ENCODE data around the gene FMN2.

The FMN2 gene

DNA sequence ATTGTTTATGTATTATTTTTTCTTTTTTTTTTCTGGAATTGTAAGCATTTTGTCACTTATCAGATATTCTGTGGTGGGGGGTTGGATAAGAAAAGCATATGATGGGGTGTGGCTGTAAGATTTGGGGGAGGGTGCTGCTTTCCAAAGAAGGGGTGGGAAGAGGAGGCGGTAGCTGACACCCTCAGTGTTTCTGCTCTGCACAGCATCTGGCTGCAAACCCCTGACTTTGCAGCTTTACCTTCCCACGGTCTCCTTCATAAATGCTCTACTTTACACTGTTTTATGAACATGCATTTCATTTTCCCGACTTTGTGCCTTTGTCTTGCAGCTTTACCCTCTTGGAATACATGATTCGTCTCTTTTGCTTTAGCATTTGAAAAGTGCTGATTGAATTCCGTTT, 7.6 kb downstream of the FMN2 start:
- no peak for DNase-seq

DNA sequence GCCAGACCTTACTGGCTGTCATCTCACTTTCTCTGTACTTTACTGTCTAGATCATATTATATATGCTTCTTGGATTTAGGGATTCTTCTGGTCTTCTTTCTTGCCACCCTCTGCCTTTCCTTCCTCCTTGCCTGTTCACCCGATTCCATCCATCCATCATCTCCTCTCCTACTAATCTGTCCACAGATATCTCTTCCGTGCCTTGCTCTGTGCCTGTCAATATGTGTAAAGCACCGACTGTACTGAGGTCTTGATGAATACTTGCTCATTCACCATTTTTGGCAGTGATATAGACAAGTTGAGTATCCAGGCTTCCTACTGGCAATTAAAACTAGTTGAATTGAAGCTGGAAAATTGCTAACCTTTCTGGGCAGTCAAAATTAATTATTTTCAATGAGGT, 8.1 kb downstream of the FMN2 start:
- no peak for DNase-seq

DNA sequence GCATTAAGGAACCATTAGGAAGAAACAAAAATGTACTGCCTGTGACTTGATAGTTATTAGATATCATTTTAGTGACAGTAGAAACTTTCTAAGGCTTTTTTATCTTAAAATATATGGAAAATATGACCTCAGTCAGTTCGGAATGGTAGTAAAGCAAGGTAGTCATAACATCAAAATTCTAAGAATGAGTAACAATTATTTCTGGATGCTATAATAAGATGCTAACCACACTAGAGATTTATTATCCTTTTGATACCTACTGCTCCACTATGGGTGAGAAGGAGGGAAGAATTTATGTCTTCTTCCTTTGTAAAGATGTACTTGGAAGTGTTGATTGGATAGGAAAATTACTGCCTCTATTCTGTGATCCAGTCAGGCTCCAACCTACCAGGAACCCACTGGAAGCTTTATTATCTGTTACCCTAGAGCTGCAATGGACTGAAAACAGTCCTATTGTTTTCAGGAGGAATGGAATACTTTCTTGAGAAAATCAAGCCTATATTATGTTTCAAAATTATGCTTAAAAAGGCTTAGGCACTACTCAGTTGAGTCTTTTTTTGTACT, 8.8 kb downstream of the FMN2 start:
- no peak for DNase-seq

DNA sequence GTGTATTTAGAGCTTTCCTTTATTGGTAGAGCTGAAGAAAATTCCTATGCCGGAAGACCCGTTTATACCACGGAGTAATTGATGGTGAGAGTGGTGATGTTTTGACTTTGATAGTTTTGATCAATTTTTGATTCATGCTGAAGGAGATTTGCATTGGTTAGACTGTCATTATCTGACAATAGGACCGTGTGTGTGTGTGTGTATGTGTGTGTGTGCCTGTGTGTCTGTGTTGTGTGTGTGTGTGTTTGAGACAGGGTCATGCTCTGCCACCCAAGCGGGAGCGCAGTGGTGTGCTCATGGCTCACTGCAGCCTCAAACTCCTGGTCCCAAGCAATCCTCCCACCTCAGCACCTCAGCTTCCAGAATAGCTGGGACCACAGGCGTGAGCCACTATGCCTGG, 9.6 kb downstream of the FMN2 start:
- DNase-seq, result no peak

DNA sequence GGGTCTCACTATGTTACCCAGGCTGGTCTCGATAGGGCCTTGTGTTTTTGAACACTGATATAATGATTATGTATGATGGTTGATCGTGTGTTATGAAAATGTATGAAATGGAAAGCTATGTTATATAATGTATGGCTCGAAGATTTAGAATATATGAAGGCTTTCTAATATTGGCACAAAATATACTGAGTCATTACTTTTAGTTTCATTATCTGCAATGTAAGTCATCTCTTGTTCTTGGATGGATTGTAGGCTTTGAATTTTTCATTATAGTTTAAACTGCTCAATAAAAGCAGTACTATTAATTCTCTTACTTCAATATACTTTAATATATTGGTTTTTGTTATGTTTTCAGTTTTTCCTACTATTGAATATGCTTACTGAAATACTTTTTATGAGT, 10.1 kb downstream of the FMN2 start:
- no peak for DNase-seq

DNA sequence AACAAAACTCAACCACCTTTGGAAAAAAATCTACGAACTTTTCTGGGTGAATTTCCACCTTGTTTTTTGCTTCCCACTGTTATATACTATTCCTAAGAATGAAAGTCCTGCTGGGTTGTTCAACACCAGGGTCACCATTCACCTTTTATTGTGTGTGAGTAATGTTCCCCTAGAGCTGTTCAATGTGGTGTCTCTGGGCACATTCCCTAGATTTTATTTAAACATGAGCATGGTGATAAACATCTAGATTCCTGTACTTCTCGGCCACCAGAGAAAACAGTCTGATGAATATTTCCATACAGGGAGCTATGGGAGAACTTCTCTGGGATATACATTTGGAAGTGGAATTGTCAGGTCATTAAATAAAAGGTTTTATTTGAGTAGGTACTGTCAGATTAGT, 13.0 kb downstream of the FMN2 start:
- DNase-seq, result no peak

DNA sequence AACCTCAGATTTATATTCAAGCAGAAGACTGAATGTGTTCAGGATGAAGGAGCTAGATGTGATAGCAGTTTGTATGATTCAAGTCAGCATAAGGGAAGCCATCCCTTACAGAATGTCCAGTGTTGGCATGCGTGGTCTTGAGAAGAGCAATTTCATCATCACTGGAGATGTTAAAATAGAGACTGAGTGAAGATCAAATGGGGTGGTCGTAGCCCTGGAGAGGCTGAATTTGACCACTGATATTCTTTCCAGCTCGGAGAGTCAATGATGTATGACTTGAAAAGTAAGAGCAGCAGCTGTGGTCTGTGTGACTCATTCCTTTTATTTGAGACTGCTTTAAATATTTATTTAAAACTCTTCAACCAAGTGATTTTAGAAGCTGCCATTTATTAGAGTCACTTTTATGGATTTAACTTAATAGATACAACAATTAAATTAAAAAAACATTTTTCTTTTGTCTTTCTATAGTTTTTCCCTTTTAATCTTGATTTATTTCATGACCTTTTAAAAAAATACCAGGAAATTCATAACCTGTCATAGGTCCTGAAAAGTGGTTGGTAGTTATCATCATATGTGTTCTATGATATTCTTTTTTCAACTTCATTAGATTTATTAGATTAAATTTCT, 15.5 kb downstream of the FMN2 start:
- no peak for DNase-seq

DNA sequence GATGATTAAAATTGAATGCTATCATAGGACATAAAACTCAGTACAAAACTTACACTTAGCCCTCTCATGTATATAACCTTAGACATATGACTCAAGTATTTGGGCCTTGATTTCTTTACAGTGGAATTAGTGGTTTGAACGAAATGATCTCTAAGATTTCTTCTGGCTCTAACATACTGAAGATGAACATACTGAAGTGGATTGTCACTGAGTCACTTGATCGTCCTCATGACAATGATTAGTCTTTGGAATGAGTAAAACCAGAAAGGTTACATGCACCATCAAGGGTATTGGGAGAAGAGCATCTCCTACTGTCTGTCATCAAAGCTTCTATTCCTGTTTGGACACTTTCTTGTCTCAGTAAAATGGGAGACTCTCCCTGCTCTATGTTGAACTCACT, 17.4 kb downstream of the FMN2 start:
- no peak for DNase-seq

DNA sequence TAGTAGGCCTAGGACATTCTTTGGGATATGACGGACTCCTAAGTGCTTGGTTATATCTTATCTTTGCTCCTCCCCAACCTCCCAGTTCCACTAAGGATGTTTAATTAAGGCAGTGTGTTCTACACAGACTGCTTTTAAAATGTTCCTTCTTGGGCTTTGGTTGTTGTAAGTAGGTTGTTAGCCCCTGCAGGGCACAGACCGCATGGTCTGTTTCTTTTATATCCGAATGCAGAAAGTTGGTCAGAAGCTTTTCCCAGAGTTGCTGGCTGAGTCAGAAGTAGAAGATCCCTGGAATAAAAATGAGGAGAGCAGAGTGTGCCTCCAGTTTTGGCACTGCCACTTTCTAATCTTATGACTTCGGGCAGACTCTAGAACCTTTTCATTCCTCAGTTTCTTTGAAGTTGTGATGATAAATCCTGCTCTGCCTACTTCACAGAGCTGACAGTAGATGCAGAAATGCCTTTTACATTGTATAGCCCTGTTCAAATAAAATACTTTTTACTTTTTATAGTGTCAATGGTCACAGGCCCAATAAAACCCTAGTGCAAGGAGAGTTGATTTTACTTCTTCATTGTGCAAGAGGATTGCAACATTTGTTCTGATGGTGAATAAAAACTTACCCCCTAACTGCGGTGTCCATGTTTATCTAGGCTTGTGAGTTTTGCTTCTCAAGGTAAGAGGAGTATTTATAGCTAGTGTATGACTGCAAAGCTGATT, 18.4 kb downstream of the FMN2 start:
- DNase-seq, result no peak

DNA sequence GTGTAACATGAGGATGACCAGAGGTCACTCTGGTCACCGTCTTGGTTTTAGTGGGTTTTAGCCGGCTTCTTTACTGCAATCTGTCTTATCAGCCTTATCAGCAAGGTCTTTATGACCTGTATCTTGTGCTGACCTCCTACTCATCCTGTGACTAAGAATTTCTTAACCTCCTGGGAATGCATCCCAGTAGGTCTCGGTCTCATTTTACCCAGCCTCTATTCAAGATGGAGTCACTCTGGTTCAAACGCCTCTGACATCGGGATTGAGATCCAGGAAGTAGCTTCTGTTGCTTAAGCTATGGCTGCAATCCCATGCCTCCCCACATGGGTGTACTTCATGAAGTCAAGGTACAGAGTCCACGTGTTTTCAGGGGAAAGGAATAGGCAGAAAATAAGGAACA, 19.9 kb downstream of the FMN2 start:
- DNase-seq, result no peak

DNA sequence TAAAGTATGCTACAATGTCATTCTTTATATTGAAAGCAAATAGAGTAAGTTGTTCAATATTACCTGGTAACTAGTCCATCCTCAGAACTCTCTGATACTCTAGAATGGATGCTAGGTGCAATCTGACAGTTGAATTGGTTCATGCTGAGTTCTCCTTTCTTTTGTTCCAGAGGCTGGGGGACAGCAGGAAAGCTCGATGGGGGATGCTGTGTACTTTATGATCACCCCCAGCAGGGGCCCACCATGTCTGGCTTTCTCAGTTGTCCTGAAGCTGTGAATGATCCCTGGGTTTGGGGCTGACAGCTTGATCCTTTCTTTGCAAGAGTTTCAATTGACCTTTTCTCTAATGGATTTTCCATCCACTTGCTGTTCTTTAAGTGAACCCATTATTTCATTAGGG, 22.5 kb downstream of the FMN2 start:
- no peak for DNase-seq

DNA sequence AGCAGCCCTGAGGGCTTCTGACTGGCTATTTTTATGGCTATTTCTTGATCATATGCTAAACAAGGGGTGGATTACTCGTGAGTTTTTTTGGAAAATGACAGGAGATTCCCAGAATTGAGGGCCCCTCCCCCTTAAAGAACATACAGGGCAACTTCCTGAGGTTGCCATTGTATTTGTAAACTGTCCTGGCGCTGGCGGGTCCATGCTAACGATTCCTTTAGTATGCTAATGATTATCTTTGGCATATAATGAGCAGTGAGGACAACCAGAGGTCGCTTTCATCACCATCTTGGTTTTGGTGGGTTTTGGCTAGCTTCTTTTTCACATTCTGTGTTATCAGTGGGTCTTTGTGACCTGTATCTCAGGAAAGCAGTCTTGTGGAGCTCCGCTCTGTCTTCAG, 24.1 kb downstream of the FMN2 start:
- DNase-seq, result no peak

DNA sequence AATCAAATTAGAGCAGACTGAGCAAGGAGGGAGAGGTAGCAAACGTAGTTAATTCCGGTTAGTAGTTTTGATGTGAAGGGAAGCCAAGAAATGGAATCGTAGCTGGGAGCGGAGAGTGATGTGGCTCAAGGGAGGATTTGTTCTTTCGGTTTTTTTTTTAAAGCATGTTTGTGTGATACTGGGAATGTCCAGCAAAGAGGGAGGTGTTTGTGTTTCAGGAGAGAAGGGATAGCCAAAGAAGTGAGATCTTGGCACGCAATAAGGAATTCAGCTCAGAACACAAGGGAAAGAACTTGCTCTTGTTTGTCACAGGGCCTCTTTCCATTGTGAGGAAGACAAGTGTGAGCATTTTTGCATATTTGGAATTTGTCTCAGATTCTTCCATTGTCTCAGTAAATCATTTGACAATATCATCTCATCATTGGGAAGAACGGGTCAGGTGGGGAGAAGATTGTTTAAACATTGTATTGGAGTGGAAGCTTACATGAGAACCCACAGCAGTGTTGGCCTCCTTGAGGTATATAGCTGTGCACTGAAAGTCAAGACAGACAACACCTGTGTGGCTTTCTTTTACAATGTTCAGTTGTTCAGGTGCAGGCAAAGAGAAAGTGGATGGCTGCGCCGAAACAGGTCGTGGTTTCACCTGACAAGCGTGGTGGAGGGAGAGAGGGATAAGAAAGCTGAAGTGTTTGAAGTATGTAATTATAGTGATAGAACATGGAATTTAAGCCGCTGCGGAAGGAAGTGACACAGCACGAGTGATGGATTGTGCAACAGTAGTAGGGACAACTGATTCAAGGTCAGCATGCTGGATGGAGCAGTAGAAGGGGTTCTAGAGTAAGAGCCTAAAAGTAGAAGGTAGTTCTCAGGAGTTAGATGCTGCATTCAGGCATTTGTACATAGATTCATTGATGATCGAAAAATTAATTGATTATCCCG, 25.4 kb downstream of the FMN2 start:
- no peak for DNase-seq

DNA sequence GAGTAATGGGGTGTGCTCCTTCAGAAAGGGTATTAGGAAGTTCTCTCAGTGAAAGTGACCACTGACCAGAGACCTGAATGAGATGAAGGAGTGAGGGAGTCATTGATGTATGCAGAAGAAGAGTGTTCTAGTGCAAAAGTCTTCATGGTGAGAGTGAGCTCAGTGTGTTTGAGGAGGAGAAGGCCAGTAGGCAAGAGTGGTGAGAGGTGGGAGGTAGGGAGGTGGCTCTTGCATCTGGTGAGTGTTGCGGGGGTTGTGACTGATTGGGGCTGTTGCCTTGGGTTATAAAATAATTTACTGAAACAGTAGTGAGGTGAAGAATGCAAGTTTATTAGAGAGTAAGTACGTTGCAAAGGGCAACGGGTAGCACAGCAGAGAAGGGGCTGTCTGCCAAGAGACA, 26.2 kb downstream of the FMN2 start:
- DNase-seq, result no peak

DNA sequence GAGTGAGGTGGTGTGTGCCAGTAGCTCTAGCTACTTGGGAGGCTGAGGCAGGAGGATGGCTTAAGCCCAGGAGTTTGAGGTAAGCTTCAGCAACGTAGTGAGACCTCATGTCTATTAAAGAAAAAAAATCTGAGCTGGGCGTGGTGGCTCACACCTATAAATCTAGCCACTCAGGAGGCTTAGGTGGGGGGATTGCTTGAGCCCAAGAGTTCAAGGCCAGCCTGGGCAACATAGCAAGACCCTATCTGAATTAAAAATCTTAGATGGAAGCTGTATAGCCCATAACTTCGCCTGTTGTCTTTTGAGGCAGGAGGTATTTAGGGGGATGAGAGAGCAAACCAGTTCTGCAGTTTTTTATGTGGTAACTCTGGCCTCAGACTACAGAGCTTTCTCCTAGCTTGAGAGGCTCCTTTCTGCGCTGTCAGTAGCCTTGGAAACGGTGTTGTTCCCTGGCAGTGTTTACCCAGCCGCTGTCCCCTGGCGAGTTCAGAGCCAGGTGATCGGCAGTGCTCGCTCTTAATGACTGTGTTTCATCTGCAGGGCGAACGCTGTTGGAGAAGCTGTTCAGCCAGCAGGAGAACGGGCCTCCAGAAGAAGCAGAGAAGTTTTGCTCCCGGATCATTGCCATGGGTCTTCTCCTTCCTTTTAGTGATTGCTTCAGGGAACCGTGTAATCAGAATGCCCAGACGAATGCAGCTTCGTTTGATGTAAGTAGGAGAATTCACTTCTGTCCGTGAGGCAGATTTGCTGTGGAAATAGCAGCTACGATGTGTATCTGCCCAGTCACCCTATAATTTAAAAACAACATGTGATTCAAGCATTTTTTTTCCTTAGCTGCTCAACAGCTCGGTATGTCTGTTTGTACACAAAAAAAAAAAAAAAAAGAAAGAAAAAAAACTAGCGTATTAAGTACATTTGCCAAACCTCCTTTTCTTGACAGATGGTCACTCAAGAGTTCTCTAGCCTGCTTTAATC, 31.2 kb downstream of the FMN2 start:
- DNase-seq, result peak; percentile 49

DNA sequence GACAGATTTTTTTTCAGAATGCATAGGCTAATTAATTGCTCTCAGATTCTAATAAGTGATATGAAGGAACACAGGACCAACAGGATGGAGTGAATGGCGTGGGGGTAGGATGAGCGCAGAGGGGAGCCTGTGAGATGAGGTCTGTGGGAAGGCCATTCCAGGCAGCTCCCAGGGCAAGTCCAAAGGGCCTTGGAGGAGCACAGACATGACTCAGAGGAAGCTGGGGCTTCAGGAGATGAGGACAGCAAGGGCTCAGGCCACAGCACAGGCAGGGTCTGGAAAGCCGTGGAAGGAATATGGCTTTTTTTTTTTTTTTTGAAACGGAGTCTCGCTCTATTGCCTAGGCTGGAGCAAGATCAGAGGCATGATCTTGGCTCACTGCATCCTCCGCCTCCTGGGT, 35.1 kb downstream of the FMN2 start:
- no peak for DNase-seq

DNA sequence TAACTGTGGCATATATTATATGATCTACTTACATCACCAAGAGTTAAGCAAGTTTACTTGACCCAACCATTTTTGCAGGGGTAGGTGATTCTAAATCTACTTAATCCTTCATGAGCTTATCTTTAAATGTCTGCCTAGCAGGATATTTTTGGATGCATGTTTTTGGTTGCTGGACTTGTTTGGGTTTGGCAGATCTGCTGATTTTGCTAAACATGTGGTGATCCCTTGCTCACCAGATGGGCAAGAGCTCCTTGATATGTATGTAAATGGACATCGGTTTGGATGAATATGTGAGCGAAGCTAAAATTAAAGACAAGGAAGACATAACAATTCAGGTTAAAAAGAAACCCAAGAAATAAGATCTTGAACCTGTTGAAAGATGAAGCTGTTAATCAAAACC, 36.7 kb downstream of the FMN2 start:
- no peak for DNase-seq

DNA sequence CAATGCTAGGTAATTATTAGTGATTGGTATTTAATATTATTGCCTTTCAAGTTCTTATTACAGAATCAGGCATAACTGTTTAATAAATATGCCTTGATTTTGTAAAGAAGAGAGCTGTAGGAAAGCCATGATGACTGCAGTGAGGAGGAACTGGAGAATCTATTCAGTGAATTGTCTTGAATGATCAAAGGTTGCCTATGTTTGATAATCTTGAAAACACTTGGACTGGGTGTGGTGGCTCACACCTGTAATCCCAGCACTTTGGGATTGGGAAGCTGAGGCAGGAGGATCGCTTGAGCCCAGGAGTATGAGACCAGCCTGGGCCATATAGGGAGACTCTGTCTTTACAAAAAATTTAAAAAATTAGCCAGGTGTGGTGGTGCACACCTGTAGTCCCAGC, 42.4 kb downstream of the FMN2 start:
- DNase-seq, result no peak

DNA sequence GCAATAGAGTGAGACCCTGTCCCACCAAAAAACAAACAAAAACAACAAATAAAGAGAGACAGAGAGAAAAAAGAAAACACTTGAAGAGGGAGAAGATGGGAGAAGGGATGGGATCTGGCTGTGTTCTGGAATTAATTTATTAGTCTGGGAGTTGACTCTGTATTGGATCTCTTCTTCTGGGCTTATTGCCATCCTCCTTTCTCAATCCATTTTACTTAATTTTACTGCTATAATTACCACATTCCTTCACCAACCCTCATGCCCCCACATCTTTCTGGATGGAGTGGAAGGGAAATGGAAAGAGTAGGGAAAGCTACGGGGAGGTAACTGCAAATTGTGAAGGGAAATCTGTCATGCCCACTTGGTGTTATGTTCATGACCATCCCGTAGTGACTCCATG, 42.9 kb downstream of the FMN2 start:
- no peak for DNase-seq

DNA sequence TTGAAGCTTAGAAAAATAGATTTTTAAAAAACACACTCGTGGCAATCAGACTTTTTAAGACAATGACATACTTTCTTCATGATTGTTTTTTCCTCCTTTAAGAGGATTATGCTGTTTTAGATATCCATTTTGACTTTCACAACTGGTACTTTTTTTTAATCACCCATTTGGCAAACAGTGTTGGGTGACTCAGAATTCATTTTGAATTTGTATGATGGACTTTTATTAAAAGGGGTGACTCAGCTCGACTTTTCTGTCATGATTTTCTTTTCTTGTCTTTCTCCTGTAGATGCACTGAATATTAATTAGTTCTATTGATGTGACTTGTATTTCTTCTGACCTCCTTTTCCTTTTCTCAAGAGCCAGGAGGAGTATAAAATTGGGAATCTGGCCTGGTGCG, 44.7 kb downstream of the FMN2 start:
- DNase-seq, result no peak

DNA sequence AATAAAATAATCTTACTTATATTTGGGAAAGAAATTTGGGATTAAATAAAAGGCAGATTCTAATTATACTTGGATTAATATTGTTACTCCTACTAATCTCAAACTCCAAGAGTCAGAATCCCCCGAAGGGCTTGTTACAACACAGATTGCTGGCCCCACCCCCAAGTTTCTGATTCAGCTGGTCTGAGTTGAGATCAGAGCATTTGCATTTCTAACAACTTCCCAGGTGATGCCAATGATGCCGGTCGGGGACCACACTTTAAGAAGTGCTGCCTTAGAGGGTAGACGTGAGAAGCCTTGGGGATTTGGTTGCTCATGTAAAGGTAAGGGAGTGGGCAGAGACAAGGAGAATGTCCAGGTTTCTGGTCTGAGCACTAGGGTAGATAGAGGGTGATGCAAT, 47.2 kb downstream of the FMN2 start:
- no peak for DNase-seq

DNA sequence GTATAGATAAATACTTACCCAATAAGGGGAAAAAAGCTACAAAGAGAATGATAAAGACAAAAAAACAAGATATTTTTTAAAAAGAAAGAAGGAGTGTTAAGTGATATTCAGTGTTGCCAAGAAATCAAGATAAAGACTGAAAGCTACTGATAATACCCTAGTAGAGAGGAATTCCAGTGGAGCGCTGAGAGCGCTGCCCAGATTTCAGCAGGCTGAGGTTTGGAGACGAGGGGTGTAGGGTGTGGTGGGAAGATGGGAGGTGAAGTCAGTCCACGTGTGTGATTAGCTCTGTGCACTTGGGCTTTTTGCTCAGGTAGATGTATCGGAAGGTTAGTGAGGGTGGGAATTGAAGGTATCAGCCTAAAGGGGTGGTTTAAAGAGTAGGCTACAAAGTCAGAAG, 47.8 kb downstream of the FMN2 start:
- no peak for DNase-seq

All from femur (tissue), 1 donor.